HG03159 (cell line): Measurements from ENCODE around the gene PP2D1.
A peak's percentile ranks its signal among the peaks of the same experiment; 100 is the strongest.
"Not testable (repeated sequence)": the region's sequence is repeated elsewhere in the genome, so short reads cannot be mapped to it uniquely, and the experiment has no call there.

Experiments
- ATAC-seq: cut with Tn5 transposase; IDR thresholded peaks from one replicate; pipeline ENCODE4 v1.9.1; 2021; ENCODE audit warnings: mild to moderate bottlenecking, moderate library complexity; ENCODE audit not compliant: unreplicated experiment

The PP2D1 gene

DNA sequence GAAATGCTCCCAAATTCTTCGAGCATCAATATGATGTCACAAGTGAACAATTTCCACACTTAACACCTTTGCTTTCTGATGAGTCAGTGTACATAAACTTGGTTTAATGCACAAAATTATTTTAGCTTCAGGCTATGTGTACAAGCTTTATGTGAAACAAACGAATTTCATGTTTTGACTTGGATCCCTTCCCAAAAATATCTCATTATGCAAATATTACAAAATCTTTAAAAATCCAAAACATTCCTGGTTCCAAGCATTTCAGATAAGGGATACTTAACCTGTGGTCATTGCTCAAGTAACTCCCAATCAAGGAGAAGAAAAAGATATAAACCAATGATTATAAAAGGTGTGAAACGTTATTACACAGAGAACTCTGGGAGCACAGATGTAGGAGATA, 40.0 kb downstream of the PP2D1 start:
- ATAC-seq: no peak

GRCh38 chr3:19970327-19970726, 41.7 kb downstream of the PP2D1 start:
- ATAC-seq: no peak

GRCh38 chr3:19967812-19968211, 44.3 kb downstream of the PP2D1 start:
- no peak for ATAC-seq

DNA sequence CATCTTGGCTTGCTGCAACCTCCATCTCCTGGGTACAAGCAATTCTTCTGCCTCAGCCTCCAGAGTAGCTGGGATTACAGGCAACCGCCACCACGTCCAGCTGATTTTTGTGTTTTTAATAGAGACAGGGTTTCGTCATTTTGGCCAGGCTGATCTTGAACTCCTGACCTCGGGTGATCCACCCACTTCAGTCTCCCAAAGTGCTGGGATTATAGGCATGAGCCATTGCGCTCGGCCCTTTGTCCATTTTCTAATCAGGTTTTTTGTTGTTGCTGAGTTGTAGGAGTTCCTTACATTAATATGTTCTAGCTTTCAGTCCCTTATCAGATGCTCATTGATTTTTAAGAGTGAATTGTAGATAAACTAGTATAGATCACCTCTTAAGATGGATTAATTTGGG, 44.9 kb downstream of the PP2D1 start:
- no peak for ATAC-seq

DNA sequence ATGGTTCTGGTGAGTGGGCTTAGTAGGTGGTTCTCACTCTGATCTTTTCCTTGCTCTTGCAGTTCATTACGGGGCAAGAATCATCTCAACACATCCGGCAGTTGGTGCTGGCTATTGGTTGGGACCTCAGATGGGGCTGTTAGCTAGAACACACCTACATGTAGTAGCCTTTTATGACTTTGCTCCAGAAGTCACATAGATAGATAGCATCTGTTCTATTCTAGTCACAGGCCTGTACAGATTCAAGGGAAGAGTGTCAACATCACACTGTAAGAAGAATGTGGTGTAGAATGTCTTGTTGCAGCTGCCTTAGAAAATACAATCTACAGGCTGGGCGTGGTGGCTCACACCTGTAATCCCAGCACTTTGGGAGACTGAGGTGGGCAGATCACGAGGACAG, 50.1 kb downstream of the PP2D1 start:
- ATAC-seq: no peak

- no peak for ATAC-seq
Observed at GRCh38 chr3:19960696-19961095, 51.4 kb downstream of the PP2D1 start.

- no peak for ATAC-seq
Observed at GRCh38 chr3:19959505-19959904, 52.6 kb downstream of the PP2D1 start.

DNA sequence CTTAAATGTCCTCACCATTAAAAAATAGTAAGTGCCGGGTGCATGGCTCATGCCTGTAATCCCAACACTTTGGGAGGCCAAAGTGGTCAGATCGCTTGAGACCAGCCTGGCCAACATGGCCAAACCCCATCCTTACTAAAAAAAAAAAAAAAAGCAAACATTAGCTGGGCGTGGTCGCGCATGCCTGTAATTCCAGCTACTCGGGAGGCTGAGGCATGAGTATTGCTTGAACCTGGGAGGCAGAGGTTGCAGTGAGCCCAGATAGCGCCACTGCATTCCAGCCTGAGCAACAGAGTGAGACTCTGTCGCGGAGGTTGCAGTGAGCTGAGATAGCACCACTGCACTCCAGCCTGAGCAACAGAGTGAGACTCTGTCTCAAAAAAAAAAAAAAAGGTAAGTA, 54.7 kb downstream of the PP2D1 start:
- not testable (repeated sequence) for ATAC-seq

- no peak for ATAC-seq
Observed at GRCh38 chr3:19954676-19955075, 57.4 kb downstream of the PP2D1 start.

GRCh38 chr3:19950316-19950715, 61.7 kb downstream of the PP2D1 start:
- ATAC-seq: no peak

GRCh38 chr3:19948226-19948591, 63.9 kb downstream of the PP2D1 start:
- no peak for ATAC-seq

- peak; percentile 19 for ATAC-seq
Observed at GRCh38 chr3:19947549-19948225, 64.4 kb downstream of the PP2D1 start.

GRCh38 chr3:19946832-19947548, 65.1 kb downstream of the PP2D1 start, which contains the start of gene RAB5A:
RAB5A (plus strand) TSS chr3:19947097; CDS start chr3:19950899, 3,802 bp downstream.
- peak; percentile 94 for ATAC-seq

DNA sequence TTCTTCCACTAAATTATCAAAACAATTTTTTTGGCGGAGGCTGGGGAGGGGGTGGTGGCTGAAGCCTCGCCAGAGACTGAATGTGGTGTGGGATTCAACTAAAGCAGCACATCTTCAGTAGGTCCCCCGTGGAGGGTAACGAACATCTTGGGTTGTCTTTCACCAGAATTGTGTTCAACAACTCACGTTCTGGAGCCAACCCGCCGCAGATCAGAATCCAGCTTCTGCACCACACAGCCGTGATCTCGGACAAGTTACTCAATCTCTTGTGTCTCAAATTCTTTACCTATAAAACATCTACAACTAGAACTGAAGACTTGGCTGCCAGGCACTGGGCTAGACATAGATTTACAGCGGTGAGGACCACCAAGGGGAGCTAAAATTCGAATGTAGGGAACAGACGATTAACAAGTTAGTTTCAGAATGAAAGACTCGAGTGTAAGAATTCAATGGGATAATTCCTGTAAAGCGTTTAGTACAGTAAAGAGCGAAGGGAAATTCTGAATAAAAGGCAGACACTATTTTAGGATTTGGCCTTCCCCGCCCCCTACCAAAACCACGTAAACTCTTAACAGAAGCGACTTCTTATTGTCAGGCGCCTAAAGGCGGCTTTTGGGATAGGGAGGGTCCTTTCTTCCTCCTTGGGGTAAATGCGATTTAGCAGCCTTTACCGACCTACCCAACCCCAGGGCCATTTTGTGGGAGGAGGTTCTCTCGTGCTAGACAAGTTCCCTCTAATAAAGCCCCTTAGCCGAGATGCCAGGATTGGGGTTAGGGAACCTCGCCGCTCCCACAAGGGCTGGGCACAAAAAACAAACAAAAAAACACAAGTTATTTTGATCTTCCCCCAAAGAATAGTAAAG, 65.9 kb downstream of the PP2D1 start:
- peak; percentile 16 for ATAC-seq

GRCh38 chr3:19945534-19945933, 66.5 kb downstream of the PP2D1 start:
- ATAC-seq: no peak

GRCh38 chr3:19940643-19941042, 71.4 kb downstream of the PP2D1 start:
- ATAC-seq: no peak

DNA sequence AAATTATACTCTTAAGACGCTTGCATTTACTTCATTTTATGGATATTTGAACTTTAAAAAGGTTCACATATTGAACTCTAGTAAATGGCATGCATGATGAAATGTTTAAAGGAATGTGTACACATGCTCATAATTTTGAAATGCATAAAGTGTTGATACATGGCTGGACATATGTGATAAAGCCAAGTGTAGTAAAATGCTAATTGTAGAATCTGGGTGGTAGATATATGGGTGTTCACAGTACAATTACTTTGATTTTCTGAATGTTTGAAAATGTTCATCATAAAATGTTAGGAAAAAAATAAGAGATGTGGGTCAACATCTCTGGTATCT, 73.8 kb downstream of the PP2D1 start:
- ATAC-seq: no peak

DNA sequence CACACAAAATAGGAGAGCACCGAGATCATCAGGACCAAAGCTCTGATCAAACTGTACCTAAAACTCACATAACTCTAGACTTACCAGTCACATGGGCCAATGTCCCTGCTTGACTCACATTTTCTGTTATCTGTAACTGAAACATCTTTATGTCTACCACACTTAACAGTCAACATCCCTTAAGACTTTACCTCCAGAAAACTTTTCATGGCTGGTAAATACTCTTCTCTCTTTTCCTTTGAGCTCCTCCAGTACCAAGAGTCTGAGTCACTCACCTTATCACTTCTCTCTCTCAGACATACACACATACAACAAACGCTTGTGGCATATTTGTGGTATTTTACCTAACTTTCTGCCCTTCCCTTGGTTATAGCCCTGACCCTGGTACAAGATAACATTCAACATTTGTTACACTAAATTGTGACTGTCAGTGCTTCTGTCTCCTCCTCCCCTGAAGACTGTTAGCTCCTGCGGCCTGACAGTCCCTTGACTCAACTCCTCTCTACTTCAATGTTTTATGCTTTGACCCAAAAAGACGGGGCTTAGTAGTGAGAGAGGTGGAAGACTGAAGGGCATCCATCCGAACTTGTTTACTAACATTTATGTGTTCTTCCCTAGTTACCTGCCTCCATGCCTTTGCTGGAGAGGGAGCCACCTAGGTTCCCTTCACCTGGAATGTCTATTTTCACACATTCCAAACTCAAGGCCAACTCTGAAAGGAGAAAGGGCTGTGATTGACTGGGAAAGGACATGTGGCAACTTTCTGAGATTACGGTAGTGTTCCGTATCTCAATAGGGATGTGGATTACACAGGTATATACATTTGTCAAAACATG, 74.4 kb downstream of the PP2D1 start:
- ATAC-seq: no peak
